Measurements from ENCODE around the gene FGF7. TPM values are rescaled to one million over a fixed set of nuclear protein-coding genes. Genes with fewer than 3 reads are reported as not detected.

FGF7 gene
- total RNA-seq, 1 experiment from 2014 or later, result not detected

DNA sequence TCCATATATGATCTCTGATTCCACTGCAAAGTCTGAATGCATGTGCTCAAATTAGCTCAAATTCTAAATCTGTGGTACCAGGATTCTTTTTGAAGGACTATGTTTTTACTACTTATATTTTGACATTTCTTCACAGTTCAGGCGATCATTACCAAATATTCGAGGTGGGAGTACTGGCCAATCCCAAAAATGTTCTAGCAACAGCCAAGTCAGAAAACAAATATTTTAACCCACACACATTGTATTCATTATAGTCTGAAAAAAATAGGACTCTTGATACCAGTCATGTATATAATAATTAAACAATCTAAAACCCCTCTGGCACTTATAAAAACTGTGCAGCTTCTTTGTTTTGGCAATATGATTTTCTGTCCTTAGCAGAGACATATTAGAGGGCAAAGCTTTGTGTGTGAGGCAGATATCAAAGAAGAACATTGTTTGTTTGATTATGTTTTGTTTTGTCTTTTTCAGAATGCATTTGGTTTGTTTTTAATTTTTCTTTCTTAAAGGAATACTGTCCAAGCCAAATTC lies 37.4 kb downstream of the FGF7 start:
- Histone ChIP-seq H3K14ac (ENCODE audit: insufficient read depth, low read length) (no peak overlapping the region), H3T11ph (ENCODE audit: low read length) (no peak overlapping the region), H3K9me3 (ENCODE audit: control insufficient read depth, low read depth, low read length) (no peaks in the 10 kb centered on the region), H4K5ac (ENCODE audit: insufficient read length, low read depth, low read length) (no peak overlapping the region), H3K27ac (ENCODE audit: insufficient read length, low read depth, low read length) (no peak overlapping the region), H3K4ac (ENCODE audit: low read depth, low read length) (no peak overlapping the region), H3K4me2 (ENCODE audit: insufficient read depth, insufficient read length, low read length) (no peak overlapping the region), H4K8ac (replicated peaks; ENCODE audit: insufficient read length, low read depth, low read length) (no peak overlapping the region), H3K9ac (ENCODE audit: extremely low read depth, insufficient read length, low read length) (no peak overlapping the region), H2BK120ac (ENCODE audit: low read depth, low read length, poor library complexity, severe bottlenecking) (no peak overlapping the region), H2BK15ac (ENCODE audit: low read depth, low read length) (no peak overlapping the region), H2AFZ (ENCODE audit: low read length) (no peak overlapping the region), H2BK12ac (ENCODE audit: insufficient read length, low read depth, low read length) (no peak overlapping the region), H2AK5ac (ENCODE audit: insufficient read length, low read length) (no peak overlapping the region), H3K56ac (ENCODE audit: insufficient read length, low read depth, low read length) (no peak overlapping the region), H3K23me2 (ENCODE audit: insufficient read length, low read depth, low read length, poor library complexity, severe bottlenecking) (no peaks in the 10 kb centered on the region), H3K23ac (ENCODE audit: insufficient read length, low read depth, low read length) (no peak overlapping the region), H3K79me1 (ENCODE audit: insufficient read depth, low read depth, low read length, poor library complexity, severe bottlenecking) (no peaks in the 10 kb centered on the region), H3K4me1 (ENCODE audit: insufficient read depth, low read length) (no peaks in the 10 kb centered on the region), H3K18ac (ENCODE audit: insufficient read length, low read depth, low read length) (no peak overlapping the region), H4K20me1 (ENCODE audit: control insufficient read depth, insufficient read depth, insufficient read length) (no peaks in the 10 kb centered on the region), H3K79me2 (ENCODE audit: insufficient read depth, low read length) (no peaks in the 10 kb centered on the region), H2BK5ac (ENCODE audit: insufficient read length, low read length) (no peak overlapping the region), H3K27me3 (ENCODE audit: insufficient read depth, low read length) (no peaks in the 10 kb centered on the region), H4K91ac (ENCODE audit: insufficient read length, low read depth, low read length) (no peak overlapping the region), H2BK20ac (ENCODE audit: low read depth, low read length, poor library complexity, severe bottlenecking) (no peak overlapping the region)
- TF ChIP-seq, protein P1, sequence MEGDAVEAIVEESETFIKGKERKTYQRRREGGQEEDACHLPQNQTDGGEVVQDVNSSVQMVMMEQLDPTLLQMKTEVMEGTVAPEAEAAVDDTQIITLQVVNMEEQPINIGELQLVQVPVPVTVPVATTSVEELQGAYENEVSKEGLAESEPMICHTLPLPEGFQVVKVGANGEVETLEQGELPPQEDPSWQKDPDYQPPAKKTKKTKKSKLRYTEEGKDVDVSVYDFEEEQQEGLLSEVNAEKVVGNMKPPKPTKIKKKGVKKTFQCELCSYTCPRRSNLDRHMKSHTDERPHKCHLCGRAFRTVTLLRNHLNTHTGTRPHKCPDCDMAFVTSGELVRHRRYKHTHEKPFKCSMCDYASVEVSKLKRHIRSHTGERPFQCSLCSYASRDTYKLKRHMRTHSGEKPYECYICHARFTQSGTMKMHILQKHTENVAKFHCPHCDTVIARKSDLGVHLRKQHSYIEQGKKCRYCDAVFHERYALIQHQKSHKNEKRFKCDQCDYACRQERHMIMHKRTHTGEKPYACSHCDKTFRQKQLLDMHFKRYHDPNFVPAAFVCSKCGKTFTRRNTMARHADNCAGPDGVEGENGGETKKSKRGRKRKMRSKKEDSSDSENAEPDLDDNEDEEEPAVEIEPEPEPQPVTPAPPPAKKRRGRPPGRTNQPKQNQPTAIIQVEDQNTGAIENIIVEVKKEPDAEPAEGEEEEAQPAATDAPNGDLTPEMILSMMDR (conservative IDR thresholded peaks at IDR 0.05), result no peak
- Mint-ChIP-seq H3K9me3 (no peaks in the 10 kb centered on the region), H3K27ac (no peak overlapping the region), H3K4me1 (no peaks in the 10 kb centered on the region), H3K27me3 (ENCODE audit: low read depth) (no peaks in the 10 kb centered on the region), H3K36me3 (ENCODE audit: insufficient read depth in 1 of 3, low read depth in 3 of 3) (no peaks in the 10 kb centered on the region), H3K4me3 (no peak overlapping the region)
- WGBS (ENCODE audit: extremely low coverage, insufficient read length, low lambda C conversion rate), result no CpG with 5 or more reads among the region's 2 CpGs
- no peak for DNase-seq
